GM21737 (cell line): ENCODE results near the gene BUD31.
"Not testable (repeated sequence)": the region's sequence is repeated elsewhere in the genome, so short reads cannot be mapped to it uniquely, and the experiment has no call there.

Experiments
- ATAC-seq: cut with Tn5 transposase; IDR thresholded peaks from one replicate; pipeline ENCODE4 v1.9.1; 2021; ENCODE audit warnings: mild to moderate bottlenecking, moderate library complexity; ENCODE audit not compliant: unreplicated experiment

Gene BUD31

GRCh38 chr7:99408379-99409191 is at the start of gene BUD31, which contains the start of gene PDAP1:
Gene BUD31, plus strand, starts transcription at chr7:99408969. Its CDS starts 2,124 bp downstream, at chr7:99411093.
Gene PDAP1, minus strand, starts transcription at chr7:99408597. Its CDS starts 49 bp downstream, at chr7:99408548.
- peak; percentile 75 for ATAC-seq

DNA sequence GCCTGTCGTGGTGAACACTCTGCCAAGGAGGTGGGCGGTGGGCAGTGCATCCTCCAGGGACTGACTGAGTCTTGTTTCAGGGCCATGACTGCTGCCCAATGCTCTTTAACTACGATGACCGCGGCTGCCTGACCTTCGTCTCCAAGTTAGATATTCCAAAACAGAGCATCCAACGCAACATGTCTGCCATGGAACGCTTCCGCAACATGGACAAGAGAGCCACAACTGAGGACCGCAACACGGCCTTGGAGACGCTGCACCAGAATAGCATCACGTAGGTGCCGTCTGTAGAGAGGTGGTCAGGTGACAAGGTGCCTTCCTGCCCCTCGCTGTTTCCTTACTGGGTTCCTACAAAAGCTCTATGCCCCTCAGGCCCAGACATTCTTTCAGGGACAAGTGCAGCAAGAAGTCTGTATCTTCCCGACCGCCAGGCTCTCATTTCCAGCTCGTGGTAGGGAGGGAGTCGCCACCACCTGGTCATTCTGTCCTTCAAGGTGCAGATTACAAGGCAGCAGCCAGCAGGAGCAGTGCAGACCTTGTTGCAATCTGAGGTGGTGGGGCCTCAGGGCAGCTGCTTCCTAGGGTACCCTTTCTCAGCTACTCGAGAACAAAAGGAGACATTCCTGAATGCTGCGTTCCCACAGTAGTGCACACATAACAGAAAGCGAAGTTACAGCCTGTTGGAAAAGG is 49.2 kb upstream of the BUD31 start:
- ATAC-seq = no peak

- no peak for ATAC-seq
These were observed 46.0 kb upstream of the BUD31 start for GRCh38 chr7:99362801-99363200.

- ATAC-seq = no peak
These were observed 45.5 kb upstream of the BUD31 start for GRCh38 chr7:99363286-99363685.

GRCh38 chr7:99365318-99366141 is 43.2 kb upstream of the BUD31 start:
- ATAC-seq = peak; percentile 65

GRCh38 chr7:99366646-99367045 is 42.1 kb upstream of the BUD31 start:
- no peak for ATAC-seq

DNA sequence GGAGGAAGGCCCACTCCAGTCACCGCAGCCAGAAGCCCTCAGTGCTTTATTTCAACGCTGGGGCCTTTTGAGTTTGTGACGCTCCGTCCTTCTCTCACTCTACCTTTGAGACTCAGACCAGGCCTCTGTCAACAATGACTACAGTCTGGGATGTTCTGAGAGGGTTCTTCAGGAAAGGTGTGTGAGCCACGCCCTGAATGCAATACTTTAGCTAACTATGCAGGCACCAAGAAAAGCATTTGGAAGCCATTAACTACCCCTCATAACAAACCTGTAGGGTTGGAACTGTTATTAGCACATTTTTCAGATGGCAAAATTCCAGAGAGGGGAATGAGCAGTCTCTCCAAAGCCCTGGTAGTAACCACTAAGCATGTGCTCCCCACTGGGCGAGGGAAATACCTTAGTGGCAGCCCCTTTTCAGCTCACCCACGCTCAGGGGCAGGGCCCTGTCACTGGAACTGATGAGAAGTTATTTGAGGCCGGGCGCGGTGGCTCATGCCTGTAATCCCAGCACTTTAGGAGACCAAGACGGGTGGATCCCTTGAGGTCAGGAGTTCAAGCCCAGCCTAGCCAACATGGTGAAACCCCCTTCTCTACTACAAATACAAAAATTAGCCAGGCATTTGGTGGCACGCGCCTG is 39.9 kb upstream of the BUD31 start:
- no peak for ATAC-seq

GRCh38 chr7:99369767-99370391 is 38.9 kb upstream of the BUD31 start:
- ATAC-seq = no peak

DNA sequence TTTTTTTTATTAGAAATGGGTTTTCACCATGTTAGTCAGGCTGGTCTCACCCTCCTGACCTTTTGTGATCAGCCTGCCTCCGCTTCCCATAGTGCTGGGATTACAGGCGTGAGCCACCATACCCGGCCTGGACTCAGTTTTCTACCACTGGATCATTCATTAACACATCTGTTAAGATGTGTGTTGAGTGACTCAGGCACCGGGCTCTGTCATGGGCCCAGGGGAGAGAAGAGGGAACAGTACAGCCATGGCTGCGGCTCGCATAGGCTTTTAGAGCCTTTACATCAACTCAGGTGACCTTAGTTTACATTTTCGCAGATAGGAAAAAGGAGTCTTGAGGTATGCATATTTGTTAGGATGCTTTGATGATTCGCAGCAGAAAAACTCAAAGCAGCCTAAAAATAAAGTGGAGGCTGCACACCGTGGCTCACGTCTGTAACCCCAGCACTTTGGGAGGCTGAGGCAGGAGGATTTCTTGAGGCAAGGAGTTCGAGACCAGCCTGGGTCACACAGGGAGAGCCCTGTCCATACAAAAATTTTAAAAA is 37.3 kb upstream of the BUD31 start:
- no peak for ATAC-seq

DNA sequence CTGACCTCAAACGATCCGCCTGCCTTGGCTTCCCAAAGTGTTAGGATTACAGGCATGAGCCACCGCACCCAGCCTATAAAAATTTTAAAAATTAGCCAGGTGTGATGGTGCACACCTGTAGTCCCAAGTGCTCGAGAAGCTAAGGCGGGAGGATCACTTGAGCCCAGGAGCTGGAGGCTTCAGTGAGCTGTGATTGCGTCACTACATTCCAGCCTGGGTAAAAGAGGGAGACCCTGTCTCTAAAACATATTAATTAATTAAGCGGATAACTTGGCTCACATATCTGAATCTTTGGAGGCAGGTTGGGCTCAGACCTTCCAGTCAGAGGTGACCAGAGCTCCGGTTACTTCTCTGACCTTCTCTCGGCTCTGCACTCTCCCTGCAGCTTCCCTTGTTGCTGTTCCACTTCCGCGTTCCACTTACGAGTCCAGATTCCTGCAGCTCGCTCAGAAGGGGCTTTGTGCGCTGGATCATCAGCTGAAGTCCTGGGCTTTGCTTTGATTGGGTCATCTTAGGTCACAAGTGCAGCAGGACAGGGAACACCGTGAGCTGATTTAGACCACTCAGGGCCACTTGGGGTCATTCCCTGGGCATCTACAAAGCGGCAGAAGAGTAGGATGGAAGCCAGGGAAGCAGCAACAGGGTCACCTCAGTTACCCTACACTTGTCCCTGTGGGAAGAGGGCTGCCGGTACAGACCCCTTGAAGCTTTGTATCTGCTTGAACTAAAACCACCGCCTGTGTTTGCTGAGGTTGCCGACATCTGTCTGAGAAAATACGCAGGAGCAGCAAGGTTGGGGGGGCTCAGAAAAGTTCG is 36.3 kb upstream of the BUD31 start:
- no peak for ATAC-seq

GRCh38 chr7:99373091-99374066 is 35.4 kb upstream of the BUD31 start:
- no peak for ATAC-seq

DNA sequence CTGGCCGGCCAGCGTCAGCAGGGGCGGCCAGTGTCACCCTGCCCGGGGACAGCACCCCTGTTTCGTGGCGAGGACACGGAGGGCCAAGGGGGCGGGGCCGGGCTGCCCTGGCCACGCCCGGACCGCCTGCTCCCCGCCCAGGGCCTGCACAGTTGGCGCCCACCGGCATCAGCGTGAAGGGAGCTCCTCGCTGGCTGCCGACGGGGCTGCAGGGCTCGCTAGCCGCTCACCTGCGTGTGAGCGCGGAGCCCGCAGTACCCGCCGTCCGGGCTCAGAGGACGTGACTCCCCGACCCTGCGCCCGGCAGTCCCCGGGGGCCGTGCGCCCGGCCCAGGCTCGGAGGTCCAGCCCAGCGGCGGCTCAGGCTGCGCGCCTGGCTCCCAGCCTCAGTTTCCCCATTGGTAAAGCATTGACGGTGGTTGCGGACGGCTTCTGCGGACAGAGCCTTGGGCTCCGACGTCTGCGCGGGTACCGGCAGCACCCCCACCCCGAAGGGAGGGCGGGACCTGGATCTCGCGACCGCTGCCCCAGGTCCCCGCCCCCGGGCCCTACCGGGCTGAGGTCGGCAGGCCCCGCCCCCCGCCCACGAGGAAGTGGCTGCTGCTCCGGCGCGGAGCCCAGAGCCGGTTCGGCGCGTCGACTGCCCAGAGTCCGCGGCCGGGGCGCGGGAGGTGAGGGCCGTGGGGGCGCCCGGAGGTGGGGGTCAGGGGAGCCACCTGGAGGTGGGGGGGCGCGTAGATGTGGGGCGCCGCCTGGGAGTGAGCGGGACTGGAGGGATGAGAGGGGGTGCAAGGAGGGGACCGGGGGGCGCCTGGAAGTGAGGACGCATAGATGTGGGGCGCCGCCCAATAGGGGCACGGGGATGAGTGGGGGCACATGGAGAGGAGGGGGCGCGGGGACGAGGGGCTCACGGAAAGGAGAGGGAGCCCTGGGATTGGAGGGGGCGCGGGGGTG is 34.4 kb upstream of the BUD31 start, which contains the start of gene ARPC1B:
ARPC1B (plus strand) TSS at position 620 of the 954 bp plus-strand sequence. CDS start 10,985 bp downstream, outside the sequence.
- peak; percentile 43 for ATAC-seq

DNA sequence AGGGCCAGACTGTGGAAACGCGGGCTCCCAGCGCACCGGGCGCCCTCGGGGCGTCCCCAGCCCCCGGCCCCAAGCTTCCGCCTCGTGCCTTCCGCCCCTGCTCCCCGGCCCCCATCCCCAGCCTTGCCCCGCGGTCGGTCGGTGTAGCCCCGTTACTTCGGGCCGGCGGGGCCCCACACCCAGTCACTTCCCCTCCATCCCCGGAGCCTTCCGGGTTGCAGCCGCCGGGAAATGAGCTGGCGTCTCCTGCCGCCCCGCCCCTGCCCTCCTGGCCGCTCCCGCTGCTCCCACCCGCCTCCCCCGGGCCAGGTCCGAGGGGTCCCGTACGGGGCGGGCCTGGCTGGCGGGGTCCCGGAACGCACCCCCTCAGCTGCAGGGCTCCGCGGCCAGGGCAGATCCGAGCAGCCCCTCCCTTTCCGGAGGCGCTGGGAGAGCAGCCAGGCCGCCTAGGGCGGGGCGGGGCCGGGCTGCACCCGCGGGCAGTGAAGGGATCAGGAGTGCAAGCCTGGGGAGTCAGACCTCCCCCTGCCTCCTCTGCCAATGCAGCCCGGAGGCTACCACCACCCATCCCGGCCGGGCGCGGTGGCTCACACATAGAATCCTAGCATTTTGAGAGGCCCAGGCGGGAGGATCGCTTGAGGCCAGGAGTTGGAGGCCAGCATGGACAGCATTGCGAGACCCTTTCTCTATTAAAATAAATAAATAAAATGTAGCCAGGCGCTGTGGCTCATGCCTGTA is 33.5 kb upstream of the BUD31 start:
- peak; percentile 47 for ATAC-seq

- no peak for ATAC-seq
These were observed 29.7 kb upstream of the BUD31 start for GRCh38 chr7:99379043-99379577.

- ATAC-seq = not testable (repeated sequence)
These were observed 29.1 kb upstream of the BUD31 start for GRCh38 chr7:99379693-99380031.
